Upper lobe of right lung (tissue), 1 donor: ENCODE data around the gene SCAMP4. TPM values are rescaled to one million over a fixed set of nuclear protein-coding genes. Genes with fewer than 3 reads are reported as not detected.
A peak's percentile ranks its signal among the peaks of the same experiment; 100 is the strongest.

Experiments used
- ATAC-seq: fragments of 200-7000 bp; cut with Tn5 transposase; one replicate; pipeline ENCODE4 v1.9.1; 2020; ENCODE audit warnings: mild to moderate bottlenecking, moderate library complexity
- DNase-seq: peaks from one replicate; pipeline ENCODE4 v3.0.0-alpha.2; 2020
- H3K27ac ChIP-seq: fragments of 200-600 bp; one replicate; pipeline ENCODE4 v1.8.0; 2022
- H3K27me3 ChIP-seq: fragments of 200-600 bp; one replicate; pipeline ENCODE4 v1.8.0; 2022; ENCODE audit warnings: mild to moderate bottlenecking
- H3K36me3 ChIP-seq: fragments of 200-600 bp; one replicate; pipeline ENCODE4 v1.8.0; 2022
- H3K4me1 ChIP-seq: fragments of 200-600 bp; one replicate; pipeline ENCODE4 v1.8.0; 2022
- H3K4me3 ChIP-seq: fragments of 200-600 bp; one replicate; pipeline ENCODE4 v1.8.0; 2022; ENCODE audit warnings: mild to moderate bottlenecking
- H3K9me3 ChIP-seq: fragments of 200-600 bp; one replicate; pipeline ENCODE4 v1.8.0; 2022
- intact Hi-C: fragments of 100-400 bp; cut with DNase I; formaldehyde crosslinking; loops from one replicate; pipeline ENCODE4 v1.11.0; 2022
- total RNA-seq: library from RNA; stranded (reverse); fragmentation: NEBNext Ultra II Directional; extraction: Animal tissue kit (Norgen Biotek cat#: 25700); gene quantifications from one replicate; pipeline ENCODE4 v1.2.1, GENCODE V29; 2021
- TF ChIP-seq, protein P1 (sequence below): fragments of 200-600 bp; IDR thresholded peaks from one replicate; pipeline ENCODE4 v1.8.0; 2022; ENCODE audit warnings: antibody characterized with exemption
- donor health status: DM: no; HTN: yes; CAD: no; lungs with severe emphysema.

SCAMP4 gene
- total RNA-seq, 1 donor from 2014 or later: 73.2 TPM

GRCh38 chr19:1920644-1921043 lies 15.4 kb downstream of the SCAMP4 start:
- TF ChIP-seq, protein P1, sequence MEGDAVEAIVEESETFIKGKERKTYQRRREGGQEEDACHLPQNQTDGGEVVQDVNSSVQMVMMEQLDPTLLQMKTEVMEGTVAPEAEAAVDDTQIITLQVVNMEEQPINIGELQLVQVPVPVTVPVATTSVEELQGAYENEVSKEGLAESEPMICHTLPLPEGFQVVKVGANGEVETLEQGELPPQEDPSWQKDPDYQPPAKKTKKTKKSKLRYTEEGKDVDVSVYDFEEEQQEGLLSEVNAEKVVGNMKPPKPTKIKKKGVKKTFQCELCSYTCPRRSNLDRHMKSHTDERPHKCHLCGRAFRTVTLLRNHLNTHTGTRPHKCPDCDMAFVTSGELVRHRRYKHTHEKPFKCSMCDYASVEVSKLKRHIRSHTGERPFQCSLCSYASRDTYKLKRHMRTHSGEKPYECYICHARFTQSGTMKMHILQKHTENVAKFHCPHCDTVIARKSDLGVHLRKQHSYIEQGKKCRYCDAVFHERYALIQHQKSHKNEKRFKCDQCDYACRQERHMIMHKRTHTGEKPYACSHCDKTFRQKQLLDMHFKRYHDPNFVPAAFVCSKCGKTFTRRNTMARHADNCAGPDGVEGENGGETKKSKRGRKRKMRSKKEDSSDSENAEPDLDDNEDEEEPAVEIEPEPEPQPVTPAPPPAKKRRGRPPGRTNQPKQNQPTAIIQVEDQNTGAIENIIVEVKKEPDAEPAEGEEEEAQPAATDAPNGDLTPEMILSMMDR: no peak
- no peaks in the 10 kb centered on the region for H3K27me3 ChIP-seq
- intact Hi-C loops: no loop called here
- H3K4me1 ChIP-seq: no peaks in the 10 kb centered on the region
- no peak overlapping the region for H3K27ac ChIP-seq
- H3K4me3 ChIP-seq: no peak overlapping the region
- ATAC-seq (no peak), DNase-seq (no peak)
- H3K9me3 ChIP-seq: no peaks in the 10 kb centered on the region
- H3K36me3 ChIP-seq: peaks cover 59% of the 10 kb centered on the region

GRCh38 chr19:1921326-1921725 lies 16.1 kb downstream of the SCAMP4 start:
- Histone ChIP-seq H3K27ac (no peak overlapping the region), H3K4me1 (no peaks in the 10 kb centered on the region), H3K36me3 (peaks cover 59% of the 10 kb centered on the region), H3K27me3 (no peaks in the 10 kb centered on the region), H3K4me3 (no peak overlapping the region), H3K9me3 (no peaks in the 10 kb centered on the region)
- ATAC-seq: no peak
- TF ChIP-seq, protein P1: no peak
- intact Hi-C loops: no loop called here
- DNase-seq: no peak

- H3K4me3 ChIP-seq: no peak overlapping the region
- no peaks in the 10 kb centered on the region for H3K27me3 ChIP-seq
- H3K4me1 ChIP-seq: no peaks in the 10 kb centered on the region
- no peak for ATAC-seq
- H3K36me3 ChIP-seq: peaks cover 59% of the 10 kb centered on the region
- no peak overlapping the region for H3K27ac ChIP-seq
- intact Hi-C loops: no loop called here
- H3K9me3 ChIP-seq: no peaks in the 10 kb centered on the region
- DNase-seq: no peak
- TF ChIP-seq, protein P1: no peak
These were observed 16.6 kb downstream of the SCAMP4 start for GRCh38 chr19:1921825-1922224.

DNA sequence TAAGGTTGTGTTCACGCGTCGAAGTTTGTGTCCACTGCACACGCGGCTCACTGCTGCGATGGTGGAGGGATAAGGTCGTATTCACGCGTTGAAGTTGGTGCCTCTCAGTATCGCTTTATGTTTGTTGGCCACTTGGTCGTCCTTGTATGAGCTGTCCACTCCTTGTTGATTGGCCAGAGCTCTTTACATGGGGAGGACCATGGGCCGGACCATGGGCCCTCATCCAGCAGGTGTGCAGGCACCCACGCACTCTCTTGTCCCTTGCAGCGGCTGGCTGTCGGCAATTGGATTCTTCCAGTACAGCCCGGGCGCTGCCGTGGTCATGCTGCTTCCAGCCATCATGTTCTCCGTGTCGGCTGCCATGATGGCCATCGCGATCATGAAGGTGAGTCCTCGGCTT lies 17.6 kb downstream of the SCAMP4 start:
- no peaks in the 10 kb centered on the region for H3K9me3 ChIP-seq
- H3K36me3 ChIP-seq: peaks cover 56% of the 10 kb centered on the region
- H3K4me3 ChIP-seq: no peak overlapping the region
- DNase-seq: no peak
- TF ChIP-seq, protein P1: no peak
- intact Hi-C loops: no loop called here
- ATAC-seq: no peak
- no peak overlapping the region for H3K27ac ChIP-seq
- H3K4me1 ChIP-seq: no peaks in the 10 kb centered on the region
- H3K27me3 ChIP-seq: no peaks in the 10 kb centered on the region

DNA sequence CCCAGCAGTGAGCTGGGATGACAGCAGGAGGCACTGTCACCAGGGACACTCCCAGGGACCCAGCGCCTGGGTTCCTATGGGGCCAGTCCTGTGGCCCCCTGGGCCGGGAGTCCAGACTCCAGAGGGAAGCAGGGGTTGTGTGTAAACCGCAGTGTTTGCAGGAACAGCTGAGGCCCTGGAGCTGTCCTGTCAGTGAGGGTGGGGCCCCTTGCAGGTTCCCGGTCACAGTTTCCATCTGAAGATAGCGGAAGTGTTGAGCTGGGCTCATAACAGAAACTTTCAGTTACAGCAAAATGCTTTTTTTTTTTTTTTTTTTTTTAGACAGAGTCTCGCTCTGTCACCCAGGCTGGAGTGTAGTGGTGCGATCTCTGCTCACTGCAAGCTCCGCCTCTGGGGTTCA lies 18.1 kb downstream of the SCAMP4 start:
- ATAC-seq: peak; percentile 55
- TF ChIP-seq, protein P1: no peak
- DNase-seq: no peak
- peak overlapping the region; percentile 6 for H3K27ac ChIP-seq
- no peaks in the 10 kb centered on the region for H3K9me3 ChIP-seq
- H3K4me1 ChIP-seq: no peaks in the 10 kb centered on the region
- H3K27me3 ChIP-seq: no peaks in the 10 kb centered on the region
- intact Hi-C loops: no loop called here
- peaks cover 51% of the 10 kb centered on the region for H3K36me3 ChIP-seq
- H3K4me3 ChIP-seq: no peak overlapping the region

DNA sequence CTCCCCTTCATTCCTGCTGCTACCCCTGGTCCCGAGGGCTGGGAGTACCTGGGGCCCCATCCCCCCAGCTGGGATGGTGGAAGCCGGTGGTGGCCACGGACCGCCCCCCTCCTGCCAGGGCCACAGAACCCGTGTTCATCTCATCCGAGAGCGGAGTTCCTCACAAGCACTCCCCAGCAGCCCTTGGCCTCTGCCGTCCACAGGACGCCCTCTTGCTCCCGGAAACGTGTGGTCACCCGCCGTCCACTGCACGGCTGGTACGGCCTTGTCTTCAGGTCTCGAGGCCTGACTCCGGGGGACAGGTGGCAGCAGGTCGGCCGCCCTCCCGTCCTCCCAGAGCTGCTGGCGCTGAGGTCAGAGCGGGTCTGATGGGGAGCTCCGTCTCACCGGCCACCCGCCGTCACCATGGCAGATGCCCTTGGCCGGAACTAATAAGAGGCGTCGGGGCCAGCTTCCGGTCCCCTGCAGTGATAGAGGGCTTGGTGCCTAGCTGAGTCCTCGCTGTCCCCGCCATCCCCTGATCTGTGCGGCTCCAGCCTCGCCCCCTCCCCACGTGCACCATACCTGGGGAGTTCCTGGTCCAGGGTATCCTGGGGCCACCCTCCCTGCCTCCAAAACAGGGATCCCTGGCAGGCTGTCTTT lies 19.2 kb downstream of the SCAMP4 start:
- Histone ChIP-seq H3K27ac (no peak overlapping the region), H3K4me3 (no peak overlapping the region), H3K9me3 (no peaks in the 10 kb centered on the region), H3K27me3 (no peaks in the 10 kb centered on the region), H3K36me3 (peaks cover 40% of the 10 kb centered on the region), H3K4me1 (peaks cover under 1% of the 10 kb centered on the region)
- DNase-seq (no peak), ATAC-seq (no peak)
- intact Hi-C loops: no loop called here
- TF ChIP-seq, protein P1: no peak
